Measurements from ENCODE around the gene DNAJC16.
A peak's percentile ranks its signal among the peaks of the same experiment; 100 is the strongest.
"Not testable (repeated sequence)": the region's sequence is repeated elsewhere in the genome, so short reads cannot be mapped to it uniquely, and the experiment has no call there.

The DNAJC16 gene

DNA sequence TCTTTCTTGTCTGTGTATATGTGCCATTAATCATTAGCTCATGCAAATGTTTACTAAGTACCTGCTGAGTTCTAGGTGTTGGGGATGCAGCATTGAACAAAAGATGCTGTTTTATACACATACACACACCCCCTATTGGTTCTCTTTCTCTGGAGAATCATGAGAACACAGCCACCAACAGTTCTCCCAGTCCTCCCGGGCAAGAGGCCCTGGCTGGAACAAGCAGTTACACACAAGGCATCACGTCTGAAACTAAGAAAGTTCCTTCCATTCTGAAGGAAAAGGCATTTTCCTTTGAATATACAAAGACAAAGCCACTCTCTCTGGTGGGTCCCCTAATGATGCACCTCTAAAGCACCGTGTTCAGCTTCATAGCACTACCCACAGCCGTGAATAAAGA is 13.5 kb upstream of the DNAJC16 start:
- H3K9me3 Mint-ChIP-seq, result no peaks in the 10 kb centered on the region
- peaks cover 40% of the 10 kb centered on the region for H3K36me3 Mint-ChIP-seq (ENCODE audit: low read depth)
- no peak overlapping the region for H3K4me3 Mint-ChIP-seq
- H3K27me3 Mint-ChIP-seq (ENCODE audit: low read depth), result no peaks in the 10 kb centered on the region
- H3K27ac Mint-ChIP-seq, result no peak overlapping the region
- H3K4me1 Mint-ChIP-seq, result peaks cover under 1% of the 10 kb centered on the region
- no peak for TF ChIP-seq CTCF (IDR thresholded peaks at IDR 0.05; ENCODE audit: unreplicated experiment in 3 of 3)

DNA sequence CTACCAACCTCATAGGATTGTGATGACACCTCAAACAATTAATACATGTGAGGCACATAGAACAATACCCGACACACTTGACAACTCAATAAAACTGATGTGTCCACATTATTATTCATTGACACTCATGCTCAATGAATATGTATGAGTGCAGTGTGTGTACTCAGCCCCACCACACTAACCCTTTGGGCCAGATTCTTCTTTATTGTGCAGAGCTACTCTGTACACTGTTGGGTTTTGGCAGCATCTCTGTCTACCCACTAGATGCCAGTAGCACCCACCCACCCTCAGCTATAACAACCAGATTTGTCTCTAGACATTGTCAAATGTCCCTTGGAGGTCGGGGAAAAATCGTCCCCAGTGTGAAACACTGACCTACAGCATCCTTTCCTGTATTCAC is 12.7 kb upstream of the DNAJC16 start:
- no peaks in the 10 kb centered on the region for H3K27me3 Mint-ChIP-seq (ENCODE audit: low read depth)
- H3K36me3 Mint-ChIP-seq (ENCODE audit: low read depth), result peaks cover 44% of the 10 kb centered on the region
- no peak overlapping the region for H3K27ac Mint-ChIP-seq
- no peak for TF ChIP-seq CTCF (IDR thresholded peaks at IDR 0.05; ENCODE audit: unreplicated experiment in 3 of 3)
- H3K4me1 Mint-ChIP-seq, result peaks cover 4% of the 10 kb centered on the region
- H3K4me3 Mint-ChIP-seq, result no peak overlapping the region
- H3K9me3 Mint-ChIP-seq, result no peaks in the 10 kb centered on the region

DNA sequence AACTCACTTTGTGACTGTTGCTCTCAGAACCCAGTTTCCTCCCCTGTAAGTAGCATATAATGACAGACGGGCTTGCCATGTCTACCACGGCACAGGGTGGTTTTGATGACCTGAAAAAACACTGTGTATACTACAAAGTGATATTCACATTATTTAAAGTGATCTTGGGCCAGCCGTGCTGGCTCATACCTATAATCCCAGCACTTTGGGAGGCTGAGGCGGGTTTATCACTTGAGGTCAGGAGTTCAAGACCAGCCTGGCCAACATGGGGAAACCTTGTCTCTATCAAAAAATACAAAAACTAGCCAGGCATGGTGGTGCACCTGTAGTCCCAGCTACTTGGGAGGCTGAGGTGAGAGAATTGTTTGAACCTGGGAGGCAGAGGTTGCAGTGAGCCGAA is 12.1 kb upstream of the DNAJC16 start:
- H3K4me1 Mint-ChIP-seq; H3K27ac Mint-ChIP-seq; H3K9me3 Mint-ChIP-seq; H3K27me3 Mint-ChIP-seq (ENCODE audit: low read depth); H3K4me3 Mint-ChIP-seq: not testable (repeated sequence)
- peaks cover 44% of the 10 kb centered on the region for H3K36me3 Mint-ChIP-seq (ENCODE audit: low read depth)

- TF ChIP-seq CTCF (IDR thresholded peaks at IDR 0.05; ENCODE audit: unreplicated experiment in 3 of 3), result no peak
- H3K4me1 Mint-ChIP-seq, result peaks cover 10% of the 10 kb centered on the region
- H3K9me3 Mint-ChIP-seq, result no peaks in the 10 kb centered on the region
- H3K27ac Mint-ChIP-seq, result no peak overlapping the region
- H3K27me3 Mint-ChIP-seq (ENCODE audit: low read depth), result no peaks in the 10 kb centered on the region
- peaks cover 44% of the 10 kb centered on the region for H3K36me3 Mint-ChIP-seq (ENCODE audit: low read depth)
- no peak overlapping the region for H3K4me3 Mint-ChIP-seq
Observed at GRCh38 chr1:15515022-15515663, 11.5 kb upstream of the DNAJC16 start.

DNA sequence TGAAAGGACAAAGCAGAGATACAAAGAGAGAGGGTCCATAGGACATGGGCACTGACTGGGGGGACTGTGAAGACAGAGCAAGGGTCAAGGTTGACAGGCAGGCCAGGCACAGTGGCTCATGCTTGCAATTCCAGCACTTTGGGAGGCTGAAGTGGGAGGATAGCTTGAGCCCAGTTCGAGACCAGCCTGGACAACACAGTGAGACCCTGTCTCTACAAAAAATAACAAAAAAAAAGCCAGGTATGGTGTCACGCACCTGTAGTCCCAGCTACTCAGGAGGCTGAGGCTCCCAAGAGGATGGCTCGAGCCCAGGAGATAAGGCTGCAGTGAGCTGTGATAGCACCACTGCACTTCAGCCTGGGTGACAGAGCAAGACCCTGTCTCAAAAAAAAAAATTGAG is 7.0 kb upstream of the DNAJC16 start:
- peaks cover 26% of the 10 kb centered on the region for H3K4me1 Mint-ChIP-seq
- no peak for TF ChIP-seq CTCF (IDR thresholded peaks at IDR 0.05; ENCODE audit: unreplicated experiment in 3 of 3)
- peak overlapping the region in 1 of 3 experiments; percentile 16 for H3K4me3 Mint-ChIP-seq
- H3K27me3 Mint-ChIP-seq (ENCODE audit: low read depth), result no peaks in the 10 kb centered on the region
- no peaks in the 10 kb centered on the region for H3K9me3 Mint-ChIP-seq
- no peak overlapping the region for H3K27ac Mint-ChIP-seq
- peaks cover 25% of the 10 kb centered on the region for H3K36me3 Mint-ChIP-seq (ENCODE audit: low read depth)

DNA sequence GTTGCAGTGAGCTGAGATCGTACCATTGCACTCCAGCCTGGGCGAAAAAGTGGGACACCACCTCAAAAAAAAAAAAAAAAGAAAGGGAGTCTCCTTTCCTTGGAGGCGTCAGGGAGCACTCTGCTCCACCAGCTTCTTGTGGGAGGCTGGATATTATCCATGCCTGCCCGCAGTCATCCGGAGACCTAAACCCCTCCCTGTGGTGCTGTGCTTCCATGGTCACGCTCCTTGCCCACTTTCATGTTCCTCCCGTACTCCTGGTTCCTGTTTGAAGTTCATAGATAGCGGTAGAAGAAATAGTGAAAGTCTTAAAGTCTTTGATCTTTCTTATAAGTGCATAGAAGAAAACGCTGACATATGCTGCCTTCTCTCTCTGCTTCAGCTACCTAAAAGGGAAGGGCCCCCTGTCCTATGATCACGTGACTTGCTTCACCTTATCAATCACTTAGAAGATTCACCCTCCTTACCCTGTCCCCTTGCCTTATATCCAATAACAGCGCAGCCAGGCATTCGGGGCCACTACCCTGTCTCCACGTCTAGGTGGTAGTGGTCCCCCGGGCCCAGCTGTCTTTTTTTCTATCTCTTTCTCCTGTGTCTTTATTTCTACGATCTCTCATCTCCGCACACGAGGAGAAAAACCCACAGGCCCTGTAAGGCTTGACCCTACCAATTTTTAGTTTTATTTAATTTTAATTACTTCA is 5.3 kb upstream of the DNAJC16 start:
- Mint-ChIP-seq H3K36me3 (ENCODE audit: low read depth) (peaks cover 19% of the 10 kb centered on the region), H3K4me1 (peaks cover 43% of the 10 kb centered on the region), H3K4me3 (peak overlapping the region; percentile 1 to 22 (median 12)), H3K27ac (peak overlapping the region; percentile 8 to 29 (median 10))
- not testable (repeated sequence) for H3K27me3 Mint-ChIP-seq (ENCODE audit: low read depth); H3K9me3 Mint-ChIP-seq

DNA sequence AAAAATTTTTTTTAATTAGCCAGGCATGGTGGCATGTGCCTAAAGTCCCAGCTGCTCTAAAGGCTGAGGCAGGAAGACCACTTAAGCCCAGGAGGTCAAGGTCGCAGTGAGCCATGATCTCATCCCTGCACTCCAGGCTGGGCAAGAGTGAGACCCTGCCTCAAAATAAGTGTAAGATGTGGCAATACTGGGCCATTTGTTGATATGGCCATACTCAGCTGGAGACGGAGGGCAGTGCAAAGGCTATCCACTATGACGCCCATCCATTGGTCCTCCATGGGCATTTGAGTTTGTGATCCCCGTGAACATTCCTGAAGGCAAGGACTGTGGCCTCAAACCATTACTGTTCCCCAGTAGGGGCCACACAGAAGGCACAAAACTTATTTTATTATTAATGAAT is 4.1 kb upstream of the DNAJC16 start:
- no peak for TF ChIP-seq CTCF (IDR thresholded peaks at IDR 0.05; ENCODE audit: unreplicated experiment in 3 of 3)

More for the DNA sequence above, 4.1 kb upstream of the DNAJC16 start:
- Mint-ChIP-seq H3K27ac (peak overlapping the region in 1 of 3 experiments; percentile 100), H3K4me1 (peaks cover 49% of the 10 kb centered on the region), H3K27me3 (ENCODE audit: low read depth) (no peaks in the 10 kb centered on the region), H3K36me3 (ENCODE audit: low read depth) (peaks cover 8% of the 10 kb centered on the region), H3K4me3 (peak overlapping the region; percentile 57 to 88 (median 71)), H3K9me3 (no peaks in the 10 kb centered on the region)

All from nephron (organoid).